Measurements from ENCODE around the gene LCORL. TPM values are rescaled to one million over a fixed set of nuclear protein-coding genes. Genes with fewer than 3 reads are reported as not detected.

The LCORL gene
- total and polyA plus RNA-seq, 2 of the 4 experiments (the other 2 are of a cell fraction), result 2.1 to 5.0 TPM

- no peak for ATAC-seq (ENCODE audit: low read depth)
- no peak overlapping the region for H2AK9ac ChIP-seq (replicated peaks; ENCODE audit: low read depth, low read length, poor library complexity)
- no peaks in the 10 kb centered on the region for H3K79me1 ChIP-seq (ENCODE audit: low read depth in 1 of 2, low read length in 2 of 2)
- no peak overlapping the region for H3K23ac ChIP-seq (ENCODE audit: low read depth, low read length)
- no peak overlapping the region for H3K18ac ChIP-seq (ENCODE audit: low read depth, low read length)
- no peak overlapping the region for H3K14ac ChIP-seq (replicated peaks; ENCODE audit: low read depth, low read length)
- H3K9me3 ChIP-seq (ENCODE audit: control insufficient read depth, insufficient read depth, low read length), result no peaks in the 10 kb centered on the region
- no peaks in the 10 kb centered on the region for H3K4me1 ChIP-seq (ENCODE audit: control insufficient read depth, insufficient read depth, low read length)
- no peaks in the 10 kb centered on the region for H3K9me1 ChIP-seq (ENCODE audit: insufficient read depth, low read length)
- ChIA-PET CTCF (no interaction called here), POLR2A (ENCODE audit: unreplicated experiment) (no interaction called here)
- dilution Hi-C loops (cut with HindIII; ENCODE audit: low sequenced_read_pairs, unreplicated experiment), result no loop called here
- DNase-seq, result no peak
- H2AFZ ChIP-seq (replicated peaks; ENCODE audit: low read length, poor library complexity), result no peak overlapping the region
- no peak overlapping the region for H3K27ac ChIP-seq (ENCODE audit: insufficient read depth, low read length)
- no peak overlapping the region for H3K56ac ChIP-seq (ENCODE audit: extremely low read depth, insufficient read depth, low read length)
- H3K4ac ChIP-seq (ENCODE audit: low read depth, low read length), result no peak overlapping the region
- no peak overlapping the region for H2AK5ac ChIP-seq (ENCODE audit: low read depth, low read length)
- H4K20me1 ChIP-seq (ENCODE audit: insufficient read depth, low read length), result no peaks in the 10 kb centered on the region
- BruUV-seq (replicated peaks), result no TSS peak
- TF ChIP-seq RFX5 (IDR thresholded peaks at IDR 0.05; ENCODE audit: low read depth, low read length), result no peak
- no peak for TF ChIP-seq CEBPB (IDR thresholded peaks at IDR 0.05; ENCODE audit: low read depth, low read length)
- TF ChIP-seq SMC3 (IDR thresholded peaks at IDR 0.05; ENCODE audit: low read depth, low read length), result no peak
- no peak for TF ChIP-seq FOS (IDR thresholded peaks at IDR 0.05; ENCODE audit: low read depth, low read length)
- no peak for TF ChIP-seq USF2 (IDR thresholded peaks at IDR 0.05; ENCODE audit: low read depth, low read length)
- TF ChIP-seq MAFK (IDR thresholded peaks at IDR 0.05; ENCODE audit: low read depth, low read length), result no peak
- H3K4me3 ChIP-seq (ENCODE audit: insufficient read depth, low read depth, low read length), result no peak overlapping the region
- H3K27me3 ChIP-seq (ENCODE audit: control insufficient read depth, insufficient read depth, low read length), result no peaks in the 10 kb centered on the region
- no peak overlapping the region for H3K4me2 ChIP-seq (ENCODE audit: low read depth, low read length)
- no peak overlapping the region for H4K91ac ChIP-seq (ENCODE audit: insufficient read depth, low read depth, low read length)
- no peak overlapping the region for H3K9ac ChIP-seq (ENCODE audit: low read depth, low read length)
- H4K8ac ChIP-seq (ENCODE audit: low read depth in 2 of 2, low read length in 2 of 2), result no peak overlapping the region
- no peaks in the 10 kb centered on the region for H3K36me3 ChIP-seq (ENCODE audit: control insufficient read depth, insufficient read depth, low read length)
- intact Hi-C loops (cut with micrococcal nuclease), result no loop called here
- no peak overlapping the region for H2BK120ac ChIP-seq (ENCODE audit: low read depth, low read length)
- no peak overlapping the region for H2BK5ac ChIP-seq (ENCODE audit: low read depth, low read length, poor library complexity, severe bottlenecking)
- no CpG with 5 or more reads among the region's 4 CpGs for WGBS, 2 experiments (ENCODE audit: extremely low coverage in 2 of 2, insufficient read length in 1 of 2)
- H4K5ac ChIP-seq (ENCODE audit: low read depth, low read length), result no peak overlapping the region
- in situ Hi-C loops (cut with MboI; ENCODE audit: low sequenced_read_pairs), result no loop called here
- no peak overlapping the region for H2BK20ac ChIP-seq (ENCODE audit: low read depth, low read length)
- H2BK15ac ChIP-seq (ENCODE audit: low read depth, low read length), result no peak overlapping the region
These were observed 144.6 kb downstream of the LCORL start for GRCh38 chr4:17876943-17877342.
